GM21576 (cell line): ENCODE measurements around the gene GRB14.
A peak's percentile ranks its signal among the peaks of the same experiment; 100 is the strongest.
"Not testable (repeated sequence)": the region's sequence is repeated elsewhere in the genome, so short reads cannot be mapped to it uniquely, and the experiment has no call there.

Experiments used
- ATAC-seq: cut with Tn5 transposase; IDR thresholded peaks from one replicate; pipeline ENCODE4 v1.9.1; 2021; ENCODE audit warnings: mild to moderate bottlenecking, moderate library complexity; ENCODE audit not compliant: unreplicated experiment

GRB14 gene

DNA sequence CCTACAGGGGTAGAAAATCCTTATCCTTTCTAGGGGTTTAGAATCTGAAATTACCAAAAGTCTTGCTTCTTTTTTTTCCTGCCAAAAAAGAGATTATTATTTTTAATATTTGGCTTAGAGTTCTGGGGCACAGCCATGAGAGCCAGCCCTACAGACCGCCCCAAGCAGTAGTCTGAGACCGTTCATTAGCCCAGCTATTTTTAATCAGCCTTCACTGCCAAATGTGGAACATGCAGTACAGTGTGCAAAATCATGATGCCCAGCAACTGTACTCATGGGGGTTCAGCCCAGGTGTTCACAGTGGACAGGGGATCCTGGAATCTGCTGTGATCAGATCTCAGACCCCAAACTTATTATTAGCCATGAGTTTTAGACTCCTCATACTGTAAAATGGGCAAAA lies 60.4 kb downstream of the GRB14 start:
- no peak for ATAC-seq

- no peak for ATAC-seq
Observed at GRCh38 chr2:164560181-164560792, 61.0 kb downstream of the GRB14 start.

- ATAC-seq: no peak
Observed at GRCh38 chr2:164558450-164558849, 62.8 kb downstream of the GRB14 start.

GRCh38 chr2:164554487-164554886 lies 66.8 kb downstream of the GRB14 start:
- ATAC-seq: no peak

DNA sequence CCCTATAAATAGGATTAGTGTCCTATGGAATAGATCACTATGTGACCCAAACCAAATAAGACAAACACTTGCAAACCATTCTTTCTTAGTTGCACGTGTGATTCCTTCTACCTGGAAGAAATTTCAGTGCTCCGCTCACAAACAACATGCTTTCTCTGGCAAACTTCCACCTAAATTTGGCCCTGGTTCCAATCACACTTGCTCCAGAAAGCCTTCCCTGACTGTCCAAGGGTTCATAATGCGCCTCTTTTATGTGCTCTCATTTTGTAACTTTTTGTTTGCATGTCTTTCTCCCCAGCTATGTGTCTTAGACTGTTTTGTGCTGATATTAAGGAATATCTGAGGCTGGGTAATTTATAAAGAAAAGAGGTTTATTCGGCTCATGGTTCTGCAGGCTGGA lies 69.8 kb downstream of the GRB14 start:
- ATAC-seq: no peak

GRCh38 chr2:164549705-164550104 lies 71.6 kb downstream of the GRB14 start:
- ATAC-seq: not testable (repeated sequence)

- ATAC-seq: no peak
Observed at GRCh38 chr2:164545484-164545883, 75.8 kb downstream of the GRB14 start.

GRCh38 chr2:164542581-164543021 lies 78.7 kb downstream of the GRB14 start:
- no peak for ATAC-seq

DNA sequence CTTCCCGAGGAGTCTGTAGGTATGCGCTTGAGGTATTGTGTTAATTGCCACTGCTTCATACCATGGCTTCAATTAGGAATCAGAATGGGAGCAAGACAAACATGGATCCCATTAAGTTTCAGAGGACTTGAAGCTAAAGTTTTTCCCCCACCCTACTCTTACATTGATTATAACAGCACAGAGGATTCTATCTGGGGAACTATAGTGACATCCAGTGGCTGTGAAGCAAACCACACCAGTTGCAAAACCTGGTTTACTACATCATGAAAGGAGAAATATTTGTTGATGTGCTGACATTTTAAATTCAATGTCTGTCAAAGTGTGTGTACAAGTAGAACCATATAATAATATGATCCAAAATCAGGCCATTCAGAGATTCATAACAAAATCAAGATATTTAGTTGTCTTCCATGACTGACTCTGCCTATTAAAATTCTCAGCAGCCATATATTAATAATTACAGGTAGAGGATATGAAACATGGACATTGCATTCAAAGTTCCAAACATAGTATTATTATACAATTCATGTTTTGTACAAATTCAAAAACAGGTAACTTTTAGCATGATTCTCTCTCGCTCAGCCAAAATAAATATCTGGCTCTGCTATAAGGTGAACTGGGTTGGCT lies 82.9 kb downstream of the GRB14 start:
- peak; percentile 76 for ATAC-seq

GRCh38 chr2:164535280-164536025 lies 85.8 kb downstream of the GRB14 start:
- no peak for ATAC-seq

GRCh38 chr2:164530464-164530863 lies 90.8 kb downstream of the GRB14 start:
- no peak for ATAC-seq

- no peak for ATAC-seq
Observed at GRCh38 chr2:164523726-164524125, 97.6 kb downstream of the GRB14 start.

GRCh38 chr2:164523009-164523408 lies 98.3 kb downstream of the GRB14 start:
- ATAC-seq: no peak

- no peak for ATAC-seq
Observed at GRCh38 chr2:164522561-164522981, 98.7 kb downstream of the GRB14 start.

DNA sequence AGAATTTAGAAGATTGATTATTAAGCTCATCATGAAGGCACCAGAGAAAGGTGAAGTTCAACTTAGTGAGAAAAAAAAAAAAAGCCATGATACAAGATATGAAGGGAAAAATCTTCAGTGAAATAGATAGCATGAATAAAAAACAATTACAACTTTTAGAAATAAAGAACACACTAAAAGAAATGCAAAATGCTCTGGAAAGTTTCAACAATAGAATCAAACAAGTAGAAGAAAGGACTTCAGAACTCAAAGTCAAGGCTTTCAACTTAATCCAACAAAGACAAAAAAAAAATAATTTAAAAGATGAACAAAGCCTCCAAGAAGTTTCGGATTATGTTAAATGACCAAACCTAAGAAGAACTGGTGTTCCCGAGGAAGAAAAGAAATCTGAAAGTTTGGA lies 105.5 kb downstream of the GRB14 start:
- ATAC-seq: no peak

DNA sequence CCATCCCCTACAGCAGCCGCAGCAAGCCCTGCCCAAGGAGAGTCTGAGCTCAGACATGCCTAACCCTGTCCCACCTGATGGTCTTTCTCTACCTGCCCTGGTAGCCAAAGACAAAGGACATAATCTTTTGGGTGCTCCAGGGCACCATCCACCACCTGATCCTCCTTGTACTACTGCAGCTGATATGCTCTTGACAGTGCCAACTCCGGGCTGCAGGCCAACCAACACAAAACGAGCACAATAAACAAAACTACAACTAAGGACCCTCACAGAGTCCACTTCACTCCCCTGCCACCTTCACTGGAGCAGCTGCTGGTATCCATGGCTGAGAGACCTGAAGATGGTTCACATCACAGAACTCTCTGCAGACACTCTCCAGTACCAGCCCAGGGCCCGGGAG lies 106.3 kb downstream of the GRB14 start:
- no peak for ATAC-seq

DNA sequence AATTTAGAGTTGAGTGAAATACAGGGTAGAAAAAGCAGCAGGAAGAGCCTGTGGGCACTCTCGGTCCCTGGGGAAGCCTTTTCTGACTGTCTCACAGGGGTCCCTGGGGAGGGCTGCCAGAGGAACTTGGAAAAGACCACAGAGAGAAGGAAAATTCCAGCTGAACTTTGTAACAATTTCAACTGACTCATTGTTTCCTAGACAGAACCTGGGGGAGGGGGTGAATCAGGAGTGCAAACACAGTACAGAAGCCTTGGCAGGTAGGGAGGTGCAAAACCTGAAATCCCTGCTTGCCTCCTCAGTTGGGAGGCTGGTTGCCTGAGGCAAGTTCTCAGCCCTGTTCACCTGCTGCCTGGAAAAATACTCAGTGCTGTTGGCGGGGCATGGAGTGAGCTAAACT lies 106.8 kb downstream of the GRB14 start:
- ATAC-seq: no peak

- ATAC-seq: no peak
Observed at GRCh38 chr2:164512871-164513270, 108.4 kb downstream of the GRB14 start.

DNA sequence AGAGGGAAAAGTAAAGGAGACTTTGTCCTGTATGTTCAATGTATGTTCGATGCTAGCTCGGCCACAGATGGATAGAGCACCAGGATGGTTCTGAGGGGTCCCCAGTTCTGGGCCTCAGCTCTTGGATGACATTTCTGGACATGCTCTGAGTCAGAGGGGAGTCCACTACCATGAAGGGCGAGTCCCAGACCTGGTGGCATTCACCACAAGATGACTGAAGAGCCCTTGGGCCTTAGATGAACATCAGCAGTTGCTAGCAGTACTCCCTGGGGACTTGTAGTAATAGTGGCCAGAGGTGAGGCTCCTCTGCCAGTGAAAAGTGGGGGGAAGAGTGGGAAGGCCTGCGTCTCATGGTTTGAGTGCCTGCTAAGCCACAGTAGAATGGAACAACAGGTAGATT lies 109.5 kb downstream of the GRB14 start:
- no peak for ATAC-seq

GRCh38 chr2:164510895-164511294 lies 110.4 kb downstream of the GRB14 start:
- ATAC-seq: no peak

DNA sequence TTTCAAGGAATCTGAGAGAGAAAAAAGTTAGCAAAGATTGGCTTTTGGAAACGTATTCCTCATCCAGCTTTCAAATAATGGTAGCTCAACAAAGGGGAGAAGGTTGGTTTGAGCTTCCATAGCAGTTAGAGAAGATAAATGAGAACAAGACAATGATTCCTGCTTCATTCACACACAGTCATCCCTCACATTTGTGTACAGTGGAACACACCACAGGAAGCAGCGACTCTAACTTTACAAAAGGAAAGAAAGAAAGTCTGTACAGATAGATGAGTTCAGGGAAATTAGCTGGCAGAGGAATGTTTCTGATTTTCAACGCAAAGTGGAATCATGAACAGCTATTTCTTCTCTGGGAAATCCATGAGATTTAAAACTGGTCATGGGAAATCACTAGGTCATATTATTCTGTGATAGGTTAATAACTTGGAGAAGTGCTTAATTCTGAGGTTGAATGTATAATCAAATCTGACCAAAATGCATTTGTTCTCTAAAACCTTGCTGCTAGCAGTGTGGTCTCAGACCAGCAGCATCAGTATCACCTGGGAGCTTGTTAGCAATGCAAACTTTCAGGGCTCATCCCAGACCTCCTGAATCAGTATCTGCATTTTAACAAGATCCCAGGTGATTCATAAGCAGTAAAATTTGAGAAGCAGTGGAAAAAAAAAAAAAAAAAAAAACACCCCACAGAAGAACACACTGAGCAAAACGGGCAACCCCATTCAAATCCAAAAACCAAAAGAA lies 112.0 kb downstream of the GRB14 start:
- no peak for ATAC-seq
